GM21737 (cell line): ENCODE measurements around the gene CXorf49B.

Experiments
- ATAC-seq: cut with Tn5 transposase; IDR thresholded peaks from one replicate; pipeline ENCODE4 v1.9.1; 2021; ENCODE audit warnings: mild to moderate bottlenecking, moderate library complexity; ENCODE audit not compliant: unreplicated experiment

The CXorf49B gene

GRCh38 chrX:71815121-71815905, 52.2 kb downstream of the CXorf49B start:
- no peak for ATAC-seq

DNA sequence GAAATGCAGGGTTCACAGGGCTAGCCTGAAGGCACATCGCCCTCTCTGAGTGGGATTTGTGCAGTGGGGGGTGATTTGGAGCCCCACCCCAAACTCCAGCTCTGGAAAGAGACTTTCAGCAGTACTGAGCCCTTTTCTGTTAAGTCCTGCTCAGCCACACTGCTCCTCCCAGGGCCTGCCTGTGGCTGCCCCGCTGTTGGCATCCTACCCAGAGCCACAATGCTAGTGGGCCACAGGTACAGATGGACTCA, 52.7 kb downstream of the CXorf49B start:
- ATAC-seq: no peak
